CD4-positive, alpha-beta T cell treated with Interleukin-2 at 100 ng/mL for 4 hours (primary cell): ENCODE measurements around the gene SLC36A4.
"Not testable (repeated sequence)": the region's sequence is repeated elsewhere in the genome, so short reads cannot be mapped to it uniquely, and the experiment has no call there.

Experiments used
- DNase-seq: peaks from one replicate; pipeline ENCODE4 v3.0.0-alpha.2; 2020; ENCODE audit warnings: low spot score

SLC36A4 gene

DNA sequence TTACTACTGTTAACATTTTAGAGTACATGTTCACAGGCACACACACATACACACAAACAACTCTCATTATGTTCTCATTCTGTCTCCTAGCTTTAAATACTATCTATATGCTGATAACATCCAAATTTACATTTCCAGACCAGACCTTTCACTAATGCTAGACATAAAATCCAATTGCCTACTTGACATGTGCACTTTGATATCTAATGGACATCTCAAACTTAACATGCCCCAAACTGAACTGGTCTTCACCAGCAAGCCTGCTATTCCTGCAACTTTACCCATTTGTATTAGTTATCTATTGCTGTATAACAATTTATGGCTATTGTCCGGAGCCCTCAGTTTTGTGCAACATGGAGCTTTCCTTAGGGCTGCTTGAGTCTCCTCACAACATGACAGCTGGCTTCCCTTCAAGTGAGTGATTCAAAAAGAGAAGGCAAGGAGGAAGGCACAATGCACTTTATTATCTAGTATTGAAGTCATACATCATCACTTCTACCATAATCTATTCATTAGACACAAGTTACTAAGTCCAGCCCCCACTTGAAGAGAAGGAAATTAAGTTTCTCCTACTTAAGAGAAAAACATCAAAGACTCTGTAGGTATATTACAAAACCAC lies 3.0 kb downstream of the SLC36A4 start:
- DNase-seq, result no peak

DNA sequence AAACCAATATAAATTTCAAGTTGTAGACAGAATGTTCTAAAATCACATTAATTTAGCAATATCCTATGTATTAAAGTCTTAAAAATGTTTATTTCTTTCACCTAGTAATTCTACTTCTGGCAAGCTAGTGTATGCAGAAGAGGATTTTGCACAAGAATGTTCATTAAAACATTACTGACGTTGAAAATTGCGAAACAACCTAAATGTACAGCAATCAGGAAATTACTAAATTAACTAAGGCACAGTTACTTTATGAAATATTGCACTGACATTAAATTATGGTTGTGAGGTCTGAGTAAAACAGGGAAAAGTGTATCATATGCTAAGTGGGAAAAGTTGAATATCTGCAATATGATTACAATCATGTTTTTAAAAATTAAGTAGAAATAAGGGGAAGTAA lies 4.1 kb downstream of the SLC36A4 start:
- DNase-seq, result no peak

DNA sequence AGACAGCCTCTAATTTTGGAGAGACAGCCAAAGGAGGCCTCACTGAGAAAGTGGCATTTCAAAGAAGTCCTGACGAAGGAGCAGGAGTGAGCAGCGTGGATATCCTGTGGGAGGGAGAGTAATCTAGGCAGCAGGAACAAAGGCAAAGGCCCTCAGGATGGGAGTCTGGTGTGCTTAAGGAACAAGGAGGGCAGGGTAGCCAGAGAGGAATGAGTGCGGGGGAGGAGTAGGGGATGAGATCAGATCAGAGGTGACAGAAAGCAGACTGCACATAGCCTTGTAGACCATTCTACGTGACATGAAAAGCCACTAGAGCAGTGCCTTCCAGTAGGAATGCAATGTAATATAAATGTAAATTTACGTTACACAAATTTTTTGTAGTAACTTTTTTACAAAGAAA lies 5.6 kb downstream of the SLC36A4 start:
- no peak for DNase-seq

DNA sequence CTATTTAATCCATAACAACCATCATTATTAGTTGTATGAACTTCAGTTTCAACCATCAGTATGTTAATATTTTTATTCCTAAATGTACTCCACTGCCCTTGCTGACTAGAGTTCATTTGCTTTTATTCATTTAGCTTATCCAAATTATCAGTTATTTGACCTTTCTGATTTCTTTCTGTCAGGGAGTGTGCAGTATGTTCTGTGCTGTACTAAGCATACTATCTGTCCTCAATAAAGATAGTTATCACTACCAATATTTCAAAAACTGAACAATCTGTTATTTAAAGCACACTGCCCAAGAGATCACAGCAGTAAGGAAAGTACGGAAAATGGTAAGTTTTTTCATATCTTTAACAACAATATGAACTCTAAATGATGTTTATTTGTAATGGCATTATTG lies 8.3 kb downstream of the SLC36A4 start:
- no peak for DNase-seq

DNA sequence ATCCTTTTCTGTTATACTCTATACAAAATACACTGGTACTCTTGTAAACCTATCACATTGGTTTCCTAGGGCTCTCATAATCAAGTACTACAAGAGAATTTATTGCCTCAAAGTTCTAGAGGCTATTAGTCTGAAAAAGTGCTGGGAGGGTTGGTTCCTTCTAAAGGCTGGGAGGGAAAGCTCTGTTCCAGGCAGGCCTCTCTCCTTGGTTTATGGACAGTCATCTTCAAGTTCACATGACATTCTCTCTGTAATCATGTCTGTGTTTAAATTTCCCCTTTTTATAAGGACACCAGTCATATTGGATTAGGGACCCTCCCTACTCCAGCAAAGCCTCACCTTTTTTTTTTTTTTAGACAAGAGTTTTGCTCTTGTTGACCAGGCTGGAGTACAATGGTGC lies 9.1 kb downstream of the SLC36A4 start:
- DNase-seq, result no peak

DNA sequence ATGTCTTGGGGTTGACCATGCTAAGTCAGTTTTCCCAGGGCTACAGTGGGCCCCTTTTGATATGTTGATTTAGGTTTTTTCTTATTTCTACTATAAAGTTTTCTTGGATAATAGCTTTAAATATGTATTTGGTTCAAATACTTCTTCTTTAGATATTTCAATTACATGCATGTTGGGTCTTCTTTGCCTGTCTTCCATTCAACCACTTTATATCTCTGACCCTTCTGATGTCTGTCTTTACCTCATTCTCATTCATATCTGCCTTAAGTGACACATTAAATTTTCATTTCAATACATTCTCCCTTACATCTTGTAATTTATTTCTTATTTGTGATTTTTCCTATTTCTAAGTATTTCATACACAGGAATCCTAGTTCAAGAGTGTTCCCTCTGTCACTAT lies 10.5 kb downstream of the SLC36A4 start:
- no peak for DNase-seq

DNA sequence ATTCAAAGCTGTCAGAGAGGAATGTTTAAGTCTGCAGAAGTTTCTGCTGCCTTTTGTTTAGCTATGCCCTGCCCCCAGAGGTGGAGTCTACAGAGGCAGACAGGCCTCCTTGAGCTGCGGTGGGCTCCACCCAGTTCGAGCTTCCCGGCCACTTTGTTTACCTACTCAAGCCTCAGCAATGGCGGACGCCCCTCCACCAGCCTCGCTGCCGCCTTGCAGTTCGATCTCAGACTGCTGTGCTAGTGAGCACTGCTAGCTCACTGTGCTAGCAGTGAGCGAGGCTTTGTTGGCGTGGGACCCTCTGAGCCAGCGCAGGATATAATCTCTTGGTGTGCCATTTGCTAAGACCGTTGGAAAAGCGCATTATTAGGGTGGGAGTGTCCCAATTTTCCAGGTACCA lies 19.9 kb downstream of the SLC36A4 start:
- DNase-seq, result not testable (repeated sequence)

DNA sequence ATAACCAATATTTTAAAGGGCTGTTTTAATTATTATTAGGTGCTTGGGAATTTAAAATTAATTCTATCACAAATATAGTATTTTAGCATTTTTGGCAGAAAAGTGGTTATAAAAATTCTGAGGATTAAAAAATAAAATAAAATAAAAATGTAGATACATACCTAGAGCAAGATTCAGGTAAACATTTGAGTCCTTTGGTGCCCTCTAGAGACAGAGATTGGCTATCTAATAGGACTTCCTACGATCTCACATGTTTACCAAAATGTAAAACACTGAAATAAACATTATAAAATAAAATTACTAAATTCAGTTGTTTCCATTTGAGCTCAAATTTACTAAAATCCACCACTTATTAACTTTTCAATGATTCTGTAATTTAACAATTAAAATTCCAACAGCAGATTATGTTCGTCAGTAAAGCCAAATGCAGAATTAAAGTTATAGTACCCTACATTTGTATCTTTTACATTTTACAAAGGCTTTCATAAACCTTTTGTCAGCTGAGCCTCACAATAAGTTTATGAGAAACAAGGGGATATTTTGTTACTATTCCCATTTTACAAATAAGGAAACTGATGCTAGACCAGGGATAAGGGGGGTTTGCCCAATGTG lies 27.7 kb downstream of the SLC36A4 start:
- DNase-seq, result no peak

DNA sequence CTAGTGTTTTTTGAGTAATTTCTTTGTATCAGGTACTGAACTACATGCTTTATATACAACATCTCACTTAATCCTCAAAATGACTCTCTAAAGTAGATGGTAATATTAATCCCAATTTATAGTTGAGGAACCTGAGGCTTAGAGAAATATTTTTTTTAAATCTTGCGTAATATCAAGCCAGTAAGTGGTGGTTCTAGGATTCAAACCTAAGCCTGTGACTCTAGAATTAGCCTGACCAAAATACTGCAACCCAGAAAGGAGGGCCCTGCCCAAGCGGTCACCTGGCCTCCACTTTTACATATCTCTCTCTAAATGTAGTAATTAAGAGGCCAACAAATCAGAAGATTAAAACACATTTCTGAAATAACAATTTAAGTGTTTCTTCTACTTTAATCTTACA lies 28.6 kb downstream of the SLC36A4 start:
- no peak for DNase-seq

DNA sequence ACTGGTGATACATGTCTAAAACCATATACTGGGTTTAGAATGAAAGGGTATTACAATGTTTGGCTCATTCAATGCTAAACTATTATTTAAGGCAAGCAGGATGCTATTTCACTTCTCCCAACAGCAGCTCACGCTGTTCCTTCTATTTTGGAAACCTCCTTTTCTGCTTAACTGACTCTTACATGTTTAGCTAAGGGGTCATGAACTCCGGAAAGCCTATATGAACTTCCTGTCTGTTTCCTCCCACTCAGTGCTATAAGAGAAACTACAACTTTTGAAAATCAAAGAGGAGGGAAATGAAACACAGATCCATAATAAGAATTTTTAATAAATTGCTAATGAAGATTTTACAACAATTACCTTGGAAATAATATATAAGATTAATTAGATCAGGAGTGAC lies 30.9 kb downstream of the SLC36A4 start:
- DNase-seq, result no peak

DNA sequence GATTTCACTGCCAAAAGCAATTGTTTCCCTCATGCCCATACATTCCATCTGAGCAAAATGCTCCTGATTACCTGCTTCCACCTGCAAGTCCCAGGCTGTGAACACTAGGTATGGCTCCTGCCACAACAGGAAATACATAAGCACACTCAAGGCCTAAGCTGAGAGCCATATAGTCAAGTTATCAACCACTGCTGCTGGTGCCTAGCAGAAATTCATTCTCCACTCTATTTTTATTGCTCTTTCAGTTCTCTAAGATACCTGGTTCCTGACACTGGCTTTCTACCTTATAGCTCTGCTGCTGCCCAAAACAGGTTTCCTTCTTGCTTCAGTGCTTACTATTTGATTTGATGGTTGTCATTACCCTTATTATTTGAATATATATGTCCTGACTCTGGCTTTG lies 31.6 kb downstream of the SLC36A4 start:
- no peak for DNase-seq

DNA sequence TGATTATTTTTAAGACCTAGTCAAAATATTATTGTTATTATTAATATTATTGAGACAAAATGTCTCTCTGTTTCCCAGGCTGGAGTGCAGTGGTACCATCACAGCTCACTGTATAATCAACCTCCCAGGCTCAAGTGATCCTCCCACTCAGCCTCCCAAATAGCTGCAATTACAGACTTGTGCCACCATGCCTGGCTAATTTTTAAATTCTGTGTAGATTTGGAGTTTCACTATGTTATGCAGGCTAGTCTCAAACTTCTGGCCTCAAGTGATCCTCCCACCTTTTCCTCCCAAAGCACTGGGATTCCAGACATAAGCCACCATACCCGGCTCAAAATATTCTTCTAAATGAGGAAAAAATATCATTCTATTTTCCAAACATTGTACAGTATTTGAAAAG lies 37.0 kb downstream of the SLC36A4 start:
- DNase-seq, result no peak

DNA sequence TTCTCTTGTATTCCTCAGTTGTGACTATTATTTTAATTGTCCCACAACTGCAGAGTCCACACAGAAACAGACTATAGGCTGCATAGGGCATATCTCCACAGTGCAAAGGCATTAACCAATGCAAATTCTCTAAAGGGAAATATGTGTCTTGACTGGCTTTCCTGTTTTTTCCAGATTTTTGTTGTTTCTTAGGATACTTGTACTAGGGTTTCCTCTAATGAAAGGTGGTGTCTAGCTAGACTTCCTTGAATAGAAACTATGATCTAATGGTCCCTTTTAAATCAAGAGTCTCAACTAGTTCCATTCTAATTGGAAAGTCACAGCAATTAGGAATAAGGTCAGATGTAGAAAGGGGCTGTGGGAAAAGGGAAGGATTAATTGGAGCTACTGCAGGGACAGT lies 37.6 kb downstream of the SLC36A4 start:
- no peak for DNase-seq

DNA sequence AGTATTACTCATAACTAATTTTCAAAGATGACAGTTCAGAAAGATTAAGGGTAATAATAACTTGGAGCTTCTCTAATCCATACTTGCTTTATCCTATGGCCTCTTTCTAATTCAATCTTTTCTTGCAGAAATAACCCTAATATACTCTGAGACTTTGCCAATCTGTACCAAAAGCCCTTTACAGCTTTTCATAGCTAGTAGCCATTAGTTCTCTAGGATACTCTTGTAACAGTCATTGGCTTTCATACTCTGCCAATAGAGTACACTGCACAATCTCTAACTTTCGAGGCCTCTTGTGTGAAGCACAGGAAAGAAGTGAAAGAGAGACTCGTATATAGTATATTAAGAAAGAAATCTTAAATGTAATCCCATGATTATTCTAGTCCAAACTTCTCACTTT lies 38.1 kb downstream of the SLC36A4 start:
- no peak for DNase-seq

DNA sequence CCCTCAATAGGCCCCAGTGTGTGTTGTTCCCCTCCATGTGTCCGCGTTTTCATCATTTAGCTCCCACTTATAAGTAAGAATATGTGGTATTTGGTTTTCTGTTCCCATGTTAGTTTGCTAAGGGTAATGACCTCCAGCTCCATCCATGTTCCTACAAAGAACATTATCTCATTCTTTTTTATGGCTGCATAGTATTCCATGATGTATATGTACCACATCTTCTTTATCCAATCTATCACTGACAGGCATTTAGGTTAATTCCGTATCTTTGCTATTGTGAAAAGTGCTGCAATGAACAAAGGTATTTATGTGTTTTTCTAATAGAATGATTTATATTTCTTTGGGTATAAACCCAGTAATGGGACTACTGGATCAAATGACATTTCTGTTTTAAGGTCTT lies 42.1 kb downstream of the SLC36A4 start:
- no peak for DNase-seq

DNA sequence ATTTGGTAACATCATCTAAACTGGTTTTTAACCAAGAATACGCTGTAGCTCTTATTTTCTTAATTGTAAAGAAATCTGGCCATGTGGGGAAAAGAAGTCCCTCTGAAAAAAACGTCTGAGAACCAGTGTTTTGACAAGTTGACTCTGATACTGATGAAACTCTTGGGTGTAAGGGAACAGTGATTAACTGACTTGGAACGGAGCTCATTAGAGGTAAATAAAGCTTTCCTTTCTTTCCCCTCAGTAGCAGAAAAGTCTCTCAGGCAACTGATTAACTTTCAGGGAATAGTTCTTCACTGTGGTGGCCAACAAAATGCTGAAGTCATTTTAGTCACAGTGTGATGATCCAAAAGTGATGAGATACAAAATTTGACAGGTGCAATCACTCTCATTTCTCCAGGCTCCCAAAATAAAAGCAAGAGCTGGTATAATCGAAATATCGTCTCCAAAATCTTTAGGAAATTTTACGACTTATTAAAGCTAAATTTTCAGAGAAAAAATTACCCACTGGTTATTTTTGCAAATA lies 52.3 kb downstream of the SLC36A4 start:
- no peak for DNase-seq

DNA sequence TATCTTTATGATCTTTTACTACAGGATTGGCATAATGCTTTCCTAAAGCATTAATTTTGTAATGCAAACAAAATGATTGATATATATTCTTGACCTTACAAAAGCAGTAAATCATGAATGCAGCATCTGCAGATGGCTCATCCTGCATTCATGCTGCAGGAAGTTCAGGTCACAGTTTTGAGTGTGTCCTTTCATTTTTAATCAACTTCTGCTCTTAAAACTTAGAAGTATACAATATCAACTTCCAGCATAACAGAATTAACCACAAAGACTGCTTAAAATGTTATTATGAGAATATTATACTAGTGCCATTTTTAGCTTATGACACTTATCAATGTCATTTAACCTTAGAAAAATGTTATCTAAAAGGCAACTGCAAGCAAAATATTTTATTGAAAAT lies 54.0 kb downstream of the SLC36A4 start:
- DNase-seq, result no peak

DNA sequence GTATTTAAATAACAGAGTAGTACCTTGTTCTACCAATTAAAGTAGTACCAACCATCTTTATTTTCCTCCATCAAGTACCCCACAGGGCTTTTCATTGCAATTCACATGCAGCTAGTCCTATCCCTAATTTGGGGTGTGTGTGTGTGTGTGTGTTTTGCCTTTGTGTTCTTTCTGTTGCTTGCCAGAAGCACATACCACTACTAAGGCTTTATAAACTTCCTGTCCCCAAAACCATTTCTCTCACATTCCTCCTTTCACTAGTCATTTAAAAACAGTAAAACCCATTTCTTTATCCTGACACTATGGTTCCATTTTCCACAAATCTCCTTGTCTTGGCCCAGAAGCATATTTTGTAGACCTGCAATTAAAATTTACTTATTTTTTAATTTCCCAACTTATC lies 54.6 kb downstream of the SLC36A4 start:
- no peak for DNase-seq

DNA sequence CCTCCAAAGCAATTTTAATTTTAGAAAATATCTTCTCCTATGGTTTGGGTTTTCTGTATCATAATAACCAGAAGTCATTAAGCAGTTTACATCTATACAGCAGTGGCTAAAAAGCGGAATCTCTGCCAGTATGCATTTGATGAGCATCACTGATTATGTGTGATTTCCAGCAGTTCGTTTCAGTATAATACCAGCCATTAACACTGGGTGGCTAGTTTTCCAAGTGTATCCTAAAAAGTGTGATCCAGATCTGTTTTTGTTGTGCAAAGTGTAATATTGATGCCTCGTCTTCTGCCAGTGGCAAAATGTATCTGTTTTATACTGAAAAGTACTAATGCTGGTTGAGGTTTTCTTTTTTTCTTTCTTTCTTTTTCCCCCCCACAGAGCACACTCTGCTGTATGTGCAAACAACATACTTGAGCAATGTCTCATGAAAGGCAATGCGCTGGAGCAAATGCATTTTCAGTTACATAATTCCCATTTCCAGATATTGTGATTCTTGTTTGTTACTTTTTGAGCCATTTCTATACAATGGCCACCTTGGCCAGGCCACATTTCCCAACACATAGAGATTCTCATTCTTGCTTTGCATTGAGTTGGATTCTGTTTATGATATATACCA lies 64.2 kb downstream of the SLC36A4 start:
- no peak for DNase-seq

DNA sequence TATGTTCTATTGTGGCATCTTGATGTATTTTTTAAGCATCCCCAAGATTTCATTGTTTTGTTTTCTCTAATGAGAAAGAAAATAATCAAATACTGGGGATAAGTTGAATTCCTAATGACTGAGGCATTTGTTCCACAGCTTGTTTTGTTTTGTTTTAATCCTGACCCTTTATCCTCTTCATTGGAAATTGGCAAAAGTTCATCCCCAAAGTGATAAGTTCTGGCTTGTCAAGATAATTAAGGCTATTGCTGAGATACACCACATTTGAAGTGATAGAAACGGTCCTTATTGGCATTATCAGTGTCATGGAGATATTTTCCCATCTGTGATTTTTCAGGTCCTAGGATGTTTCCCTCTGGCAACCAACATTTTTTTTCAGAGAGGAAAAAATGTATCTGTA lies 65.0 kb downstream of the SLC36A4 start:
- no peak for DNase-seq

DNA sequence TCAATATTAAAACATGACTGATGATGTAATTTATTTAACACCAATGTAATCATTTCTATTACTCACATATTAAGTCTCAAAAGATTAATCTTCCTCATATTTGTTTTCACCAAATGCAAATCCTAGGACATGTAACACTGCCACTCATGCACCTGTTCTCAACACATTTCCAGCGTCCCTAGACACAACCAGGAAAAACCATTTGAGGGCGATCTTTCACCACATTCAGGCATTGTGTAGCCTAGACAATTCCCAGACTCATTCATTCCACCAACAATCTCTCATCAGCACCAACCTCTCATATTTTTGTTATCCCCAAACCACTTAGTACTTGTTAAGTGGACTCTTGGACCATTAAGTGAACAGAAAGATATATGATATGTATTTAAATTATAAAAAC lies 66.1 kb downstream of the SLC36A4 start:
- DNase-seq, result no peak

DNA sequence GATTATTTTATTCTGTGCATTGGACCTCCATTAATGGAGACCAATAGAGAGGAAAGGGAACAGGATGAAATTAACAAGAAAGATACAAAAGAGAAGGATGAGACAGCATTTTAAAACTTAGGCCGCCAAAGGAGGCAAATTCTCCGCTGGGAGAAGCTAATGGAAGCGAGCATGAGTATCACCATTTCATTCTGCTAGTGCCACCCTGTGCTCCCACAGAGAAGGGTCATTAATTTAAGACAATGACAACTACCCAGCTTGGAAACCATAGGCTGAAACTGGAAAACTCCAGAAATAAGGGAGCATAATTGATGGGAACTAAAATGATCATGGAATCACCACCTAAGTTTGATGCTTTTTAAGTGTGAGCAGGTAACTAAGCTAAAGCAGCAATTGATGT lies 69.2 kb downstream of the SLC36A4 start:
- DNase-seq, result no peak

DNA sequence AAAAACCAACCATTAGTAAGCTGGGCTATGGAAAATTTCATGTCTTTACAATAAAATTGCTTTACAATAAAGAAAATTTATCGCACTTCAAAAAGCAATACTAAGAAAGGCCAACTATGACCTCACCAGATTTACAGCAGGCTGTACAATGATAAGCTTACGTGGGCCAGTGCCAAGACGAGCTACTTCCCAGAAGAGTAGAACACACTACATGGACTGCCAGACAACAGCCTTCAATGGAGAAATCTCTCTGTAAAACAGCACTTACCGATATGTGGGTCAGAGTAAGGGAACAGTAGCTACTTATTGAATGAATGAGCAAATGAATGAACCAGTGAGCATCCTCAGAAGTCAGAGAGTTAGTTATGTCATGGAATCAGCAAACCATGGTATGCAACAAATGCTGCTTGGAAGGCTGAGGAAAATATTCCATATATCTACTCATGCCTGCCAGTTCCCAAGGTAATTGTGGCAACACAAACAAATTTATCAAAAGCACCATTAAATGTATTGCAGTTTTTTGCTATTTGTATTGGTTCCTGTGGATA lies 74.4 kb downstream of the SLC36A4 start:
- DNase-seq, result no peak
